ENCODE measurements around the gene PLEKHA1.

DNA sequence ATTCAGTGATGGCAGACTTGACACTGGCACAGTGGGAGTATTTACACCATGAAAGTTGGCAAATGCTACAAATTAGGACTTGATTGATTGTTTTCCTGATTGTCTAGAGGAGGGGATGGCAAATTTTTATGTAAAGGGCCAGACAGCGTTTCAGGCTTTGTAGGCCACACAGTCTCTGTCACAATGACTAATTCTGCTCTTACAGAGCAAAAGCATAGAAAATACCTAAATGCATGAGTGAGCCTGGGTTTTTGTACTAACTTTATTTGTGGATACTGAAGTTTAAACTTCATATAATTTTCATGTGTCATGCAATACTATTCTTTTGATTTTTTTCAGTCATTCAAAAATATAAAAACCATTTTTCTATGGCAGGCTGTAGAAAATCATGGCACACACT lies 71.0 kb downstream of the PLEKHA1 start:
- TF ChIP-seq, protein P1, sequence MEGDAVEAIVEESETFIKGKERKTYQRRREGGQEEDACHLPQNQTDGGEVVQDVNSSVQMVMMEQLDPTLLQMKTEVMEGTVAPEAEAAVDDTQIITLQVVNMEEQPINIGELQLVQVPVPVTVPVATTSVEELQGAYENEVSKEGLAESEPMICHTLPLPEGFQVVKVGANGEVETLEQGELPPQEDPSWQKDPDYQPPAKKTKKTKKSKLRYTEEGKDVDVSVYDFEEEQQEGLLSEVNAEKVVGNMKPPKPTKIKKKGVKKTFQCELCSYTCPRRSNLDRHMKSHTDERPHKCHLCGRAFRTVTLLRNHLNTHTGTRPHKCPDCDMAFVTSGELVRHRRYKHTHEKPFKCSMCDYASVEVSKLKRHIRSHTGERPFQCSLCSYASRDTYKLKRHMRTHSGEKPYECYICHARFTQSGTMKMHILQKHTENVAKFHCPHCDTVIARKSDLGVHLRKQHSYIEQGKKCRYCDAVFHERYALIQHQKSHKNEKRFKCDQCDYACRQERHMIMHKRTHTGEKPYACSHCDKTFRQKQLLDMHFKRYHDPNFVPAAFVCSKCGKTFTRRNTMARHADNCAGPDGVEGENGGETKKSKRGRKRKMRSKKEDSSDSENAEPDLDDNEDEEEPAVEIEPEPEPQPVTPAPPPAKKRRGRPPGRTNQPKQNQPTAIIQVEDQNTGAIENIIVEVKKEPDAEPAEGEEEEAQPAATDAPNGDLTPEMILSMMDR (IDR thresholded peaks at IDR 0.05) = no peak
- TF ChIP-seq POLR2A (IDR thresholded peaks at IDR 0.05) = no peak
